Activated gamma-delta T cell treated with anti-CD3 and anti-CD28 coated beads, Interleukin-2, amount 50 U/mL, for 16 hours (primary cell): ENCODE results near the gene MEIS3.
"Not testable (repeated sequence)": the region's sequence is repeated elsewhere in the genome, so short reads cannot be mapped to it uniquely, and the experiment has no call there.

Experiments
- DNase-seq: peaks from one replicate; pipeline ENCODE4 v3.0.0-alpha.2; 2020; ENCODE audit warnings: low read depth

MEIS3 gene

GRCh38 chr19:47415953-47416642 lies 3.2 kb downstream of the MEIS3 start:
- no peak for DNase-seq

GRCh38 chr19:47414469-47414868 lies 4.9 kb downstream of the MEIS3 start:
- DNase-seq: no peak

GRCh38 chr19:47413941-47414340 lies 5.4 kb downstream of the MEIS3 start:
- DNase-seq: no peak

GRCh38 chr19:47411696-47412095 lies 7.6 kb downstream of the MEIS3 start:
- not testable (repeated sequence) for DNase-seq

- no peak for DNase-seq
Measured at GRCh38 chr19:47411101-47411500, 8.2 kb downstream of the MEIS3 start.

GRCh38 chr19:47408156-47408938 lies 11.0 kb downstream of the MEIS3 start:
- DNase-seq: no peak

- DNase-seq: no peak
Measured at GRCh38 chr19:47407417-47407774, 11.9 kb downstream of the MEIS3 start.

- no peak for DNase-seq
Measured at GRCh38 chr19:47406711-47407416, 12.5 kb downstream of the MEIS3 start.

GRCh38 chr19:47405854-47406417 lies 13.4 kb downstream of the MEIS3 start:
- no peak for DNase-seq

- no peak for DNase-seq
Measured at GRCh38 chr19:47405197-47405550, 14.2 kb downstream of the MEIS3 start.

- no peak for DNase-seq
Measured at GRCh38 chr19:47404334-47405196, 14.8 kb downstream of the MEIS3 start.

- DNase-seq: no peak
Measured at GRCh38 chr19:47402504-47402903, 16.8 kb downstream of the MEIS3 start.

GRCh38 chr19:47398707-47399597 lies 20.4 kb downstream of the MEIS3 start:
- no peak for DNase-seq

GRCh38 chr19:47391510-47392223 lies 27.7 kb downstream of the MEIS3 start:
- peak; percentile 77 for DNase-seq

GRCh38 chr19:47390533-47391488 lies 28.5 kb downstream of the MEIS3 start:
- DNase-seq: no peak

GRCh38 chr19:47389150-47389556 lies 30.2 kb downstream of the MEIS3 start:
- DNase-seq: no peak

- not testable (repeated sequence) for DNase-seq
Measured at GRCh38 chr19:47388721-47389120, 30.6 kb downstream of the MEIS3 start.

- DNase-seq: not testable (repeated sequence)
Measured at GRCh38 chr19:47387623-47388022, 31.7 kb downstream of the MEIS3 start.

GRCh38 chr19:47386582-47386981 lies 32.7 kb downstream of the MEIS3 start:
- not testable (repeated sequence) for DNase-seq
